GM12892 (cell line): ENCODE results near the gene TAL1. TPM values are rescaled to one million over a fixed set of nuclear protein-coding genes. Genes with fewer than 3 reads are reported as not detected.
"Not testable (repeated sequence)": the region's sequence is repeated elsewhere in the genome, so short reads cannot be mapped to it uniquely, and the experiment has no call there.

ENCODE experiments used
- DNase-seq: peaks from one replicate; pipeline ENCODE4 v3.0.0; 2011; ENCODE audit not compliant: insufficient read length
- FAIRE-seq: peaks from 2 replicates; lab custom pipeline; 2011; peaks lifted over from hg19 to GRCh38; lab: Jason Lieb, UNC
- POLR2A ChIP-seq: IDR thresholded peaks from 2 replicates; pipeline ENCODE4 v1.6.1; 2011; ENCODE audit warnings: low read depth, low read length, control low read depth
- POLR2AphosphoS5 ChIP-seq: IDR thresholded peaks from 2 replicates; pipeline ENCODE4 v1.6.1; 2011; ENCODE audit warnings: low read depth, low read length, control low read depth
- TAF1 ChIP-seq: IDR thresholded peaks from 2 replicates; pipeline ENCODE4 v1.6.1; 2011; ENCODE audit warnings: low read depth, mild to moderate bottlenecking, control low read depth, low read length, borderline replicate concordance
- polyA plus RNA-seq: library from polyadenylated mRNA; unstranded; fragments of >200 nt; gene quantifications from one replicate; pipeline ENCODE4 v1.2.1, GENCODE V29; 2012; ENCODE audit warnings: missing spikeins, inconsistent platforms; ENCODE audit not compliant: missing spikeins

The TAL1 gene
- polyA plus RNA-seq = not detected

GRCh38 chr1:47232187-47232874, at the start of gene TAL1:
Gene TAL1 (minus strand): TSS chr1:47232225. CDS start chr1:47225888, 6,337 bp downstream.
- no peak for TF ChIP-seq TAF1
- no peak for TF ChIP-seq POLR2A
- no peak for TF ChIP-seq POLR2AphosphoS5
- FAIRE-seq = no peak

GRCh38 chr1:47280142-47280541, 48.1 kb upstream of the TAL1 start:
- TF ChIP-seq POLR2A (no peak), POLR2AphosphoS5 (no peak), TAF1 (no peak)
- FAIRE-seq (no peak), DNase-seq (no peak)

More at GRCh38 chr1:47232187-47232874, at the start of gene TAL1:
- DNase-seq = no peak

DNA sequence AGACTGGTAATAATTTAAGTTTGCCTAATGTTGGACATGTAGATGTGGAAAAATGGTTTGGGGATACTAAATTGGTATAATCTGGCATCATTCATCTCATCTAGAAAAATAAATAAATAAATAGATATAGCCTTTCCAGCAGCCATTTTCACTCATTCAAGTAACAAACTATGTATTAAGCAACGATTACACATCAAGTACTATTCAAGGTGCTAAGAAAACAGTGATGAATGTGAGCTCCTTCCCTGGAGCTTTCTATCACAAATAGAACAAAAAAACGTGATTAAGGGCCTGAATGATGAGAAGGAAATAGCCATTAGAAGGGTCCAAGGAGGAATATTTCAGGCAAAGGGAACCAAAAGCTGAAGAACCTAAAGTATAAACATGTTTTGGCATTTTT, 44.8 kb upstream of the TAL1 start:
- TF ChIP-seq POLR2AphosphoS5 (no peak), POLR2A (no peak), TAF1 (no peak)
- DNase-seq = no peak
- no peak for FAIRE-seq

GRCh38 chr1:47275811-47276210, 43.8 kb upstream of the TAL1 start:
- DNase-seq, FAIRE-seq: not testable (repeated sequence)

- DNase-seq, FAIRE-seq: not testable (repeated sequence)
Measured at GRCh38 chr1:47265529-47265928, 33.5 kb upstream of the TAL1 start.

- FAIRE-seq = peak; percentile 81
- TF ChIP-seq POLR2AphosphoS5 (no peak), POLR2A (no peak), TAF1 (no peak)
- peak; percentile 19 for DNase-seq
Measured at GRCh38 chr1:47262787-47263413, 30.9 kb upstream of the TAL1 start.

DNA sequence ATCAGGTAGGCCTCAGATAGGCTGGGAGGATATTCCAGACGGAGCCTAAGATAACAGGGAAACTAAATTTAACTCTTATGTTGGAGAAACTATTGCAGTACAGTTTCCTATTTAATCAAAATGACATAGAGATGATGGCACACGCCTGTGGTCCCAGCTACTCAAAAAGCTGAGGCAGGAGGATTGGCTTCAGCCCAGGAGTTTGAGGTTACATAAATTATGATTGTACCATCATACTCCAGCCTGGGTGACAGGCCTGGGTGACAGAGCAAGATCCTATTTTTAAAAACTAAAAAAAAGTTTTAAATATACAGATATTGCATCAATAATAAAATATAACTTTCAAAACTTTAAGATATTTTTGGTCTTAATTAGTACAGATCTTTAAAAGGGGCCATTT, 25.2 kb upstream of the TAL1 start:
- no peak for TF ChIP-seq TAF1
- no peak for TF ChIP-seq POLR2A
- TF ChIP-seq POLR2AphosphoS5 = no peak
- no peak for FAIRE-seq
- DNase-seq = no peak

DNA sequence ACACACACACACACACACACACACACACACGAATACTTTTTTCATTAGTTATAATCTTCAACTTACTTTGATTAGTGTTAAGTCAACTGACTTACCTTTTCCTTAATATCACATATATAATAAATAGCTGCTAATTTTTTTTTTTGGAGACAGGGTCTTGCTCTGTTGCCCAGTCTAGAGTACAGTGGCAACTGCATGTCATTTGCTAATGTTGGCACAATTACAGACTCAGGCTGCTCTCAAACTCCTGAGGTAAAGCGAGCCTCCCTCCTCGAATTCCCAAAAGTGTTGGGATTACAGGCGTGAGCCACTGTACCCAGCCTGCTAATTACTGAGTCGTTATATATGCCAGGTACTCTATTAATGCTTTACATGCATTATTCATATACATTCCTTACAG, 20.8 kb upstream of the TAL1 start:
- DNase-seq = no peak
- FAIRE-seq = no peak
- TF ChIP-seq POLR2AphosphoS5 = no peak
- TF ChIP-seq TAF1 = no peak
- TF ChIP-seq POLR2A = no peak

DNA sequence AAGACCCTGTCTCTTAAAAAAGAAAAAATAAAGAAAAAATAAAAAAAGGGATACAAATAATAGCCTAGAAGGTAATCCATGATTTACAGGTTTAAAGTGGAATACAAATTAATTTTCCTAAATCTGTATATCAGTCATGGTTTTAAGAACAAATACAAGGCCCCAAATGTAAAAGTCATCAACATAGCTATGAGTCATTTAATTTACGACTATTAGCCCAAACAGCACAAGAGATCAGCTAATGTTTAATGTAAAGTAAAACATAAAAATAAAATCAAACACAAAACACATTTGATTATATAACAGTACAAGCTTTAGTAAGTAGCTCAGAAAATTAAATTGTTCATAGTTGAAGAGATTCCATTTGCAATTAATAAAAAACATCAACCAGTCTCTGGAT, 20.3 kb upstream of the TAL1 start:
- TF ChIP-seq POLR2AphosphoS5 (no peak), POLR2A (no peak), TAF1 (no peak)

GRCh38 chr1:47249755-47250154, 17.7 kb upstream of the TAL1 start:
- FAIRE-seq (no peak), DNase-seq (no peak)
- TF ChIP-seq POLR2AphosphoS5 = no peak

More for the DNA sequence above, 20.3 kb upstream of the TAL1 start:
- no peak for FAIRE-seq
- DNase-seq = no peak

DNA sequence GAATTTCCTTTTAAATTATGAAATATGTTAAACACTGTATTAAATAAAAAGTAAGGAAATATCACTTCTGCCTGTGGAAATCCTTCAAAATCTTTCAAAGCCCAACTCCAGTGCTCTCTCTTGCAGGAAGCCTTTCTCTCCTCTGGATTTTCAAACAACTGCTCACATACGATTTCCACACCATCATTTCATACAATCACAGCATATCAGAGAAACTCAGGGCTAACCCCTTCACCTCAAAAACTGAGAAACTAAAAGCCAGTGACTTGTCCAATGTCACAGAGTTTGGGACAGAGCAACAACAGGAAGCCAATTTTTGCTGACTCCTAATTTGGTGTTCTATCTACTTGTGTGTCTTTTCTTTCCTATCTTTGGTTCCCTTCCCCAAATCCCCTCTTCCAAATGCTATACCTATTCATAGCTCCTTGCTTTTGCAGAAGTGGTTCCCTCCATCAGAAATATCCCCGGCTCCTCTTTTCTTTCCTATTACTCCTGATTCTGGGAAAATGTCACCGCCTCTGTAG, 12.4 kb upstream of the TAL1 start:
- FAIRE-seq = no peak
- TF ChIP-seq POLR2AphosphoS5 (no peak), POLR2A (no peak), TAF1 (no peak)
- no peak for DNase-seq

GRCh38 chr1:47243910-47244309, 11.9 kb upstream of the TAL1 start:
- DNase-seq (no peak), FAIRE-seq (no peak)
- no peak for TF ChIP-seq POLR2AphosphoS5
- TF ChIP-seq POLR2A = no peak
- no peak for TF ChIP-seq TAF1
